ENCODE results near the gene SHROOM3. TPM values are rescaled to one million over a fixed set of nuclear protein-coding genes. Genes with fewer than 3 reads are reported as not detected.
"Not testable (repeated sequence)": the region's sequence is repeated elsewhere in the genome, so short reads cannot be mapped to it uniquely, and the experiment has no call there.

SHROOM3 gene
- total RNA-seq, 1 experiment from 2014 or later: 10.0 TPM

DNA sequence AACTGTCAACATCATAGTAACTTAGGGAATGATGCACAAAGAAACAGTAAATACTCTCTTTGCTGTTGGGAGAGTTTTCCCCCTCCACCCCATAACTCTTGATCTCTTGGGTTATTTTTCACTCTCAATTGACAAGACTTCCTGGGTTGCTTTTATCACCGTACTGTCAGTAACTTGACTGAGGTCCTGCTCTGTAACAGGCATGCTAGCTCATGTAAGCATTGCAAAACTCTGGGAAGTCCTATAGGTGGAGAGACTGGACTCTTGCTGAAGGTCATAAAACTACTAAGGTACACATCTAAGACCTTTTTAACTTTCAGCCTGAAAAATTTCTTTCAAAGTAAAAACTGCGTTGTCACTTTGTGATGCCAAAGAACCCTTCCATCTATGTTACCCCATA lies 10.9 kb downstream of the SHROOM3 start:
- DNase-seq (ENCODE audit: low read depth): no peak

DNA sequence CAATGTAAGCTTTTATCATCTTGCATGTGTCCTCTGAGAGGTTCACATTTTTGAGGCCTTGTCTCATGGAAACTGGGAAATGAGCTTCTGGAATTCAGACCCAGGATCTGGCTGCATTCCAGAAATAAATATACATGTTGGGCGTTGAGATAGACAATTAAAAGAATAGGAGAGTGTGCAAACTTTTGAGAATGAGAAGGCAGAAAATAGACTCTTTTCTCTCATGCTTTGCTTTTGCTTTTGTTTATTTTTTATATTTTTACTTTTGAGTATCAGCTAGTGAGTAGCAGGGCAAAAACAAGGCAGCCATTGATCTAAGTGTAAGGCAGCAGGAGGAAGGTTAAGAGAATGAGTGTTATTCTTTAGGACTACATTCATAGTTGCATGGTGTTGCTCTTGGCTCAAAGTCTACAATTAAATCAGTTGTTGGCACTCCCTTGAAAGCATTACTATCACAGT lies 12.4 kb downstream of the SHROOM3 start:
- DNase-seq (ENCODE audit: low read depth): peak; percentile 28

GRCh38 chr4:76448211-76448610 lies 13.2 kb downstream of the SHROOM3 start:
- no peak for DNase-seq (ENCODE audit: low read depth)

DNA sequence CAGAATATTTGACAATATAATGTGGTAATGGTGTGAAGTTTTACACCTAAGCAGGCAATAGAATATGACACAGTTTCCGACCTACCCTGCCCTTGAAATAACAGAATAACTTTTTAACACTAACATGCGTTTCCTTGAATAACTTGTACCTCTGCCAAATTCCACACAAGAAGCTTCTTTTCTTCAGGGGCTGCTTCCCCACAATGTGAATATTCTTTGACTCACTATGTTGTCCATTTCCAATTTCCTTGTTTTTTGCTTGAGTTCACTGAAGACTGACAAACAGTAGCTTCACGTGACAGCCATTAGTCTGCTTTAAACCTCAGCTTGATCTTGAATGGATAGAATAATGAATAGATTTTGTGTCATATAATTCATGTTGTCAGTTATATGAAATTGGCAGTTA lies 14.3 kb downstream of the SHROOM3 start:
- DNase-seq (ENCODE audit: low read depth): peak; percentile 26

DNA sequence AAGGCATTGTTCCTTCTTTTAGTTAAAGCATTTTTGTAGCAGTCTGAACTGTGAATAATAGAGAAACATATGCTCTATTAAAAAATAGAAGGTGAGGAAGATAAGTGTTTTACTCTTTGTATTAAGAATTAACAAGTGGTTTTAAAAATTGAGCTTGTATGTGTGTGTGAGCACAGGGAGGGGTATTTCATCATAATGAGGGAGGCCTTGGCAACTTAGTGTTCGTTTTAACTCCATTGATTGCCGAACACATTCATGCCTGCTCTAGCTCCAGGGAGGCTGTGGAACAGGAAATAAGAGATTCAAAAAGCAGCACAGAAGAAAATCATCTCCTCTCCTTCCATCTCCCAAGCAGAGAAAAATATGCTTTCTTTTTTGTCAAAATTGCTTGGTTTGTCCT lies 14.8 kb downstream of the SHROOM3 start:
- no peak for DNase-seq (ENCODE audit: low read depth)

DNA sequence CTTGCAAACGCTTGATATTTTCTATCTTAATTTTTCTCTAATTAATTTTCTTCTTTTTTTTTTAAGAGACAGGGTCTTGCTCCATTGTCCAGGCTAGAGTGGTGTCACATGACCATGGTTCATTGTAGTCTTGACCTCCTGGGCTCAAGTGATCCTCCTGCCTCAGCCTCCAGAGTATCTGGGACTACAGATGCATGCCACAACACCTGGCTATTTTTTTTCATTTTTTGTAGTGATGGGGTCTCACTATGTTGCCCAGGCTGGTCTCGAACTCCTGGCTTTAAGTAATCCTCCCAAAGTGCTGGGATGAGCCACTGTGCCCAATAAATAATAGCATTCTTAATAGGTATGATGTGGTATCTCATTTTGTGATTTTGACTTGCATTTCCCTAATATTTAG lies 18.2 kb downstream of the SHROOM3 start:
- no peak for DNase-seq (ENCODE audit: low read depth)

DNA sequence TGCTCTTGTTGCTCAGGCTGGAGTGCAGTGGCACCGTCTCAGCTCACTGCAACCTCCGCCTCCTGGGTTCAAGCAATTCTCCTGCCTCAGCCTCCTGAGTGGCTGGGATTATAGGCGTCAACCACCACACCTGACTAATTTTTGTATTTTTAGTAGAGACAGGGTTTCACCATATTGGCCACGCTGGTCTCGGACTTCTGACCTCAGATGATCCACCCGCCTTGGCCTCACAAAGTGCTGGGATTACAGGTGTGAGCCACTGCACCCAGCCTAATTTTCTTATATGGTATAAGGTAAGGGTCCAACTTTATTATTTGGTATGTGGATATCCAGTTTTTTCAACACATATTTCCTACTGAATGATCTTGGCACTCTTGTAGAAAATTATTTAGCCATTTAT lies 19.0 kb downstream of the SHROOM3 start:
- DNase-seq (ENCODE audit: low read depth): not testable (repeated sequence)

GRCh38 chr4:76457885-76458284 lies 22.9 kb downstream of the SHROOM3 start:
- no peak for DNase-seq (ENCODE audit: low read depth)

DNA sequence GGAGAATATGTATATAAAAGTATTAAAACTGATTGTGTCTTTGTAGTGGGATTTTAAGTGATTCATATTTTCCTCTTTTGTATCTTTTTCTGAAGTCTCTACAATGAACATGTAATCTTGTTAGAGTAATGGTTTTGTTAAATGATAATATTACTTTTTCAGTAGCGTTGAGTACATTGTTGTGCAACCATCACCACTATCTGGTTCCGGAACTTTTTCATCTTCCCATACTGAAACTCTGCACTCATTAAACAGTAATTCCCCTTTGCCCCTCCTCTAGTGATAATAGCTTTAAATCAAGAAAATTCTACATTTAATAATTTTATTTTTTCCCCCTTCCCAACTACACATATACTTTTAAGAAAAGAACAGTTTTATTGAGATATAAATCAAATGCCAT lies 23.3 kb downstream of the SHROOM3 start:
- no peak for DNase-seq (ENCODE audit: low read depth)

DNA sequence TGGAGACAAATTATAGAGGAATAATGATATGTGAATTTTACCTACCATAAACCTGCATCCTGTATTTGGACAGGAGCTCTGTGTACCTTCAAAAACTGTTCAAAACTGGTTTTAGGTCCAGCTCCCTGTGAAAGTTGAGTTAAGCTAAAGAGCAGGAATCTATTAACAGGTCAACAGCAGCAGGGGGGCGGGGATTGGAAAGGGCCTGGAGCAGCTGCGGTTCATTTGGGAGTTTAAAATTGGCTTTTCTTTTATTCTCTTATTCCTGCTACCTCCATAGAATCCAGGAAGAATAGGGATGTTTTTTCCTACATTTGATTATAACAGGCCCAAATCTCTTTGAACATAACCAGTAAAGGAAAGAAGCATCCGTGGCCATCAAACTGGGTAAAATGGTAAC lies 23.8 kb downstream of the SHROOM3 start:
- peak; percentile 23 for DNase-seq (ENCODE audit: low read depth)

GRCh38 chr4:76459291-76459723 lies 24.3 kb downstream of the SHROOM3 start:
- peak; percentile 74 for DNase-seq (ENCODE audit: low read depth)

- DNase-seq (ENCODE audit: low read depth): no peak
These were observed 28.5 kb downstream of the SHROOM3 start for GRCh38 chr4:76463568-76463967.

DNA sequence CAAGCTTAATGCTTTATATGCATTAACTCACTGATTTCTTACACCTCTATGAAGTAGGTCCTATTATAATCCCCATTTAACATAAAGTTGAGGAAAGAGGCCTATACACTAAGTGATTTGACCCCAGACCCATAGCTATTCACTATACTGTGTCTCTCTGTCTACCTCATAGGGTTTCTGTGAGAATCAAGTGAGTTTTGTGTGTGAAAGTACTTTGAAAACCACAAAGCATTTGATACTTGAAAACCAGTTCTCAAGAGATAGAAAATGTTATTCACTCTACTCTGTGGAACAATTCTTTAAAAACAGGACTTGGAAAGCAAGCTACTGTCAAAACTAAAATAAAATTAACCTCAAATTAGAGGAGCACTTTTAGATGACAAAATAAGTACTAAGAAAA lies 35.0 kb downstream of the SHROOM3 start:
- no peak for DNase-seq (ENCODE audit: low read depth)

- DNase-seq (ENCODE audit: low read depth): no peak
These were observed 35.5 kb downstream of the SHROOM3 start for GRCh38 chr4:76470532-76470931.

DNA sequence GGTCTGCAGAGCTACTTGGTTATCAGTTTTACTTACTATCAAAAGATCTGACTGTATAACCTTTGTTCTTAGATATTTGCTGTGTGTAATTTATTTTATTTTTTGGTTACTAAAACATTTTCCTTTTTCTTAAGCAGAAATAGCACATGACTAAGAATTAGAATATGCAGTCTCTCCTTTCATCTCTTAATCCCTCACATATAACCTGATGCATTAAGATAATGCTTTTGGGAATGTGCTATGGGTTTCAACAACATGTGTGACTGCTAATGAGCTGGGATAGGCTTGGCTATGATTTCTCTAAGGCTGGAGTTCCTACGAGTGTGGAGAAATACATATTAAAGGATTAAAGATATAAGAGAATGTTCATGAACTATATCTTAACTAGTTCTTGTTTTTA lies 41.5 kb downstream of the SHROOM3 start:
- DNase-seq (ENCODE audit: low read depth): no peak

DNA sequence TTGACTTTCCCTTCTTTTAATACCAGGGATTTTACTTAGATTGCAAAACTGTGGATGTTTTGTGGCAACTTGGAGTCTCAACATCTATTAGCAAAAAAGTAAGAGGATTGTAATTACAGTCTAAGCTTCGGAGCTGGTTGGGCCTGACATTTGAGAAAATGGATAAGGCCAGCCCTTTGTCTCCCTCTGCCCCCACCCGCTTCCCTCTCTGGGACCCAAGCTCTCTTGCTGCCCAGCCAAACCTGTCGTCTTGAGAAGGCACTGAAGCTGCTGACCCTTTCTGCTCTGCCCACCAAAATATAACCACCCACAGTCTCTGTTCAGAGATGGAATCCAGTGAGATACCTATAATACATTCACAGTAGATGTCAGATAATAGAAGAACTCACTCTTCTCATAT lies 49.6 kb downstream of the SHROOM3 start:
- no peak for DNase-seq (ENCODE audit: low read depth)

DNA sequence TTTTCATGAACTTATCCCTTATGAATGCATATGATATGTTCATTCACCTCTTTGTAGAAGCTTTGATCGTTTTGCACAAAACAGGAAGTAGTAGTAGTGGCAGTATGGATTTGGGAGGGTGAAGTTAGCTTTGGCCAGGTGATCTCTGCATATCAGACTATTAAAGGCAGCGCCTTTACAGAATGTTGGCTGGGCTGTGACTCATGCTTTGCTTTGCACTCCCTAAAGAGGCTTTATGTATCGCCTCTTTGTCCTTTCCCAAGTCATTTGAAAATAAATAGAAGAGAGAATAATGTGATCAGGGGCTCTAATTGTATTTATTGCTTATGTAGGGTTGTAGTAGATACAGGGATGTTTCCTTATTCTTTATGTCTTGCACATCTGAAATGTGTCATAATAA lies 50.4 kb downstream of the SHROOM3 start:
- no peak for DNase-seq (ENCODE audit: low read depth)

GRCh38 chr4:76486588-76487276 lies 51.7 kb downstream of the SHROOM3 start:
- DNase-seq (ENCODE audit: low read depth): no peak

- no peak for DNase-seq (ENCODE audit: low read depth)
These were observed 52.6 kb downstream of the SHROOM3 start for GRCh38 chr4:76487621-76488020.

- DNase-seq (ENCODE audit: low read depth): no peak
These were observed 53.4 kb downstream of the SHROOM3 start for GRCh38 chr4:76488455-76488854.

GRCh38 chr4:76488888-76489685 lies 54.1 kb downstream of the SHROOM3 start:
- no peak for DNase-seq (ENCODE audit: low read depth)

GRCh38 chr4:76489686-76490161 lies 54.7 kb downstream of the SHROOM3 start:
- DNase-seq (ENCODE audit: low read depth): peak; percentile 31

DNA sequence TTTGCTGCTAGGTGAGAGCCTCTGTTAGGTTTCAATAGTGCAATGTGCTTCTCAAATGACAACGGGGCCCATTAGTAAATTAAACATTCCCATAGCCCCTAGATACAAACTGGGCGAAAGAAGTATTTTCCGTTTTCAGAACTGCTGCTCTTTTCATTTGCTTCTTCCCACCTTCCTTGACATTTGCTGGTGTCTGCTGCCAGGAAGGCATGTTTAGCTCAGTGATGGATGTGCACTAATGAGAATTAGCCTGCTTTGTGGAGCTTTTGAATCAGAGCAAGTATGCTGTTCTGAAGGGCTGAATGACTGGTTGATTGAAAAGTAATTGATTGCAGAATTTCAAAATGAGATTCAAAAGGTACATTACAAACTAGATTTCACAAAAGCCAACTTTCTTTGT lies 57.0 kb downstream of the SHROOM3 start:
- no peak for DNase-seq (ENCODE audit: low read depth)

Measured in RPMI7951 (cell line).